Adrenal gland (tissue), 12 donors: ENCODE results near the gene LRIG1. TPM values are rescaled to one million over a fixed set of nuclear protein-coding genes. Genes with fewer than 3 reads are reported as not detected.

Experiments used
- DNase-seq, 7 donors: peaks; one replicate each; pipeline ENCODE4 v3.0.0-alpha.2; 2019 to 2020
- H3K27ac ChIP-seq, 5 donors: fragments of 200-600 bp; sonication (generic) in 4 of 5; 1 replicate in 3 of 5; 2 replicates in 2 of 5; pipeline versions ENCODE4 v1.5.1 to v1.8.0; 2016 to 2020; ENCODE audit warnings: mild to moderate bottlenecking in 1 of 5
- H3K27me3 ChIP-seq: fragments of 200-600 bp; 2 replicates; pipeline ENCODE4 v1.8.0; 2021
- H3K36me3 ChIP-seq, 2 donors: fragments of 200-600 bp; replicated peaks in 1 of 2; 1 replicate in 1 of 2; 2 replicates in 1 of 2; pipeline versions ENCODE4 v1.5.1 to v1.8.0; 2018 to 2022
- H3K4me1 ChIP-seq, 2 donors: fragments of 200-600 bp; replicated peaks in 1 of 2; 1 replicate in 1 of 2; 2 replicates in 1 of 2; pipeline versions ENCODE4 v1.5.1 to v1.8.0; 2018 to 2021
- H3K4me3 ChIP-seq, 4 donors: fragments of 200-600 bp; sonication (generic) in 3 of 4; one replicate each; pipeline ENCODE4 v1.5.1; 2016 to 2018
- H3K9me3 ChIP-seq, 3 donors: fragments of 200-600 bp; sonication (generic) in 1 of 3; replicated peaks in 1 of 3; 1 replicate in 2 of 3; 2 replicates in 1 of 3; pipeline versions ENCODE4 v1.5.1 to v1.8.0; 2016 to 2021
- CTCF ChIP-seq, 6 experiments: fragments of 450-650 bp in 4 of 6; fragments of 200-600 bp in 2 of 6; sonication (generic) in 1 of 6; IDR thresholded peaks; 1 replicate in 5 of 6; 2 replicates in 1 of 6; pipeline versions ENCODE4 v1.5.1 to v1.8.0; 2016 to 2021; ENCODE audit warnings: antibody characterized with exemption in 6 of 6, mild to moderate bottlenecking in 2 of 6, moderate library complexity in 1 of 6
- POLR2A ChIP-seq, 2 donors: fragments of 450-650 bp; IDR thresholded peaks; one replicate each; pipeline ENCODE4 v1.6.1; 2017; ENCODE audit warnings: antibody characterized with exemption in 2 of 2, mild to moderate bottlenecking in 2 of 2, moderate library complexity in 1 of 2
- WGBS, 4 donors: extraction: QIAGEN DNeasy Blood & Tissue Kit in 2 of 4; methylation state at CpG; one replicate each; pipeline versions ENCODE4 v1.1.5 to v1.1.7; 2013 to 2017; 5-methylcytosine and 5-hydroxymethylcytosine counted together
- intact Hi-C, 2 donors: fragments of 100-400 bp; cut with DNase I; formaldehyde crosslinking; loops; one replicate each; pipeline versions ENCODE4 v1.14.1 to v1.15.0; 2022 to 2023
- polyA plus RNA-seq, 3 donors: library from polyadenylated mRNA; stranded (reverse); fragments of 200-250 nt in 2 of 3; fragments of 350-450 nt in 1 of 3; fragmentation: Illumina TruSeq in 1 of 3; extraction: RNeasy Lipid Tissue Mini Kit (QIAGEN cat#74804) in 1 of 3; gene quantifications; one replicate each; pipeline ENCODE4 v1.2.3, GENCODE V29; 2013 to 2014
- total RNA-seq, 9 donors: library from RNA; depleted of rRNA in 4 of 9; stranded (reverse); fragments of >200 nt in 4 of 9; fragments of 120-200 nt in 1 of 9; fragmentation: NEBNext Ultra II Directional in 1 of 9; extraction: Animal tissue kit (Norgen Biotek cat#: 25700) in 1 of 9; gene quantifications; one replicate each; pipeline versions ENCODE4 v1.1.0 to v1.2.4, GENCODE V29; 2013 to 2023
- donor health status: healthy with polysubstance abuse.
- donor health status: Bipolar disorder and iron deficiency.
- donor health status: DM: yes; HTN: yes; CAD: no.
- donor health status: DM: no; HTN: no; CAD: no.
- donor health status: DM: no; HTN: no; CAD: no.
- donor health status: DM: yes; HTN: yes; CAD: no.

Gene LRIG1
- total and polyA plus RNA-seq, 12 donors: 1.5 to 13.3 (median 4.7) TPM

GRCh38 chr3:66383998-66384745 lies 116.7 kb downstream of the LRIG1 start:
- no peak for DNase-seq
- no peak for TF ChIP-seq CTCF (IDR thresholded peaks at IDR 0.05)
- no peak for TF ChIP-seq POLR2A (IDR thresholded peaks at IDR 0.05)
- H3K36me3 ChIP-seq: peaks cover 0 to 50% of the 10 kb centered on the region in 2 donors
- H3K4me3 ChIP-seq: no peak overlapping the region
- intact Hi-C loops: no loop called here
- H3K4me1 ChIP-seq: no peaks in the 10 kb centered on the region
- no peaks in the 10 kb centered on the region for H3K9me3 ChIP-seq
- no peaks in the 10 kb centered on the region for H3K27me3 ChIP-seq
- whole genome bisulfite sequencing, 4 donors: 92 to 98% (median 97%) methylated on average over 16 to 20 of the region's 20 CpGs
- no peak overlapping the region for H3K27ac ChIP-seq

GRCh38 chr3:66383023-66383422 lies 117.8 kb downstream of the LRIG1 start:
- peaks cover 0 to 50% of the 10 kb centered on the region in 2 donors for H3K36me3 ChIP-seq
- intact Hi-C loops: no loop called here
- TF ChIP-seq POLR2A (IDR thresholded peaks at IDR 0.05) (no peak), CTCF (IDR thresholded peaks at IDR 0.05) (no peak)
- no peak for DNase-seq
- no peaks in the 10 kb centered on the region for H3K4me1 ChIP-seq
- no peaks in the 10 kb centered on the region for H3K27me3 ChIP-seq
- no peak overlapping the region for H3K27ac ChIP-seq
- no peak overlapping the region for H3K4me3 ChIP-seq
- no peaks in the 10 kb centered on the region for H3K9me3 ChIP-seq
- WGBS, 4 donors: 97 to 100% (median 98%) methylated on average over 13 to 18 of the region's 18 CpGs

- peaks cover 0 to 2% of the 10 kb centered on the region in 2 donors for H3K4me1 ChIP-seq
- H3K36me3 ChIP-seq: peaks cover 0 to 50% of the 10 kb centered on the region in 2 donors
- H3K9me3 ChIP-seq: no peaks in the 10 kb centered on the region
- intact Hi-C loops: no loop called here
- no peak overlapping the region for H3K4me3 ChIP-seq
- TF ChIP-seq CTCF (IDR thresholded peaks at IDR 0.05) (no peak), POLR2A (IDR thresholded peaks at IDR 0.05) (no peak)
- 96 to 99% (median 97%) methylated on average over 10 of the region's 10 CpGs for WGBS, 4 donors
- no peak for DNase-seq
- H3K27ac ChIP-seq: no peak overlapping the region
- no peaks in the 10 kb centered on the region for H3K27me3 ChIP-seq
Measured at GRCh38 chr3:66382142-66382541, 118.7 kb downstream of the LRIG1 start.

- DNase-seq: no peak
- no peak overlapping the region for H3K27ac ChIP-seq
- intact Hi-C loops: no loop called here
- no peak overlapping the region for H3K4me3 ChIP-seq
- TF ChIP-seq CTCF (IDR thresholded peaks at IDR 0.05) (no peak), POLR2A (IDR thresholded peaks at IDR 0.05) (no peak)
- H3K27me3 ChIP-seq: no peaks in the 10 kb centered on the region
- WGBS, 4 donors: 79 to 92% (median 85%) methylated on average over 5 to 7 of the region's 7 CpGs
- no peaks in the 10 kb centered on the region for H3K9me3 ChIP-seq
- peaks cover 0 to 50% of the 10 kb centered on the region in 2 donors for H3K36me3 ChIP-seq
- peaks cover 0 to 7% of the 10 kb centered on the region in 2 donors for H3K4me1 ChIP-seq
Measured at GRCh38 chr3:66381626-66382025, 119.2 kb downstream of the LRIG1 start.
